Lower leg skin (tissue), 4 donors: ENCODE data around the gene TOX2. TPM values are rescaled to one million over a fixed set of nuclear protein-coding genes. Genes with fewer than 3 reads are reported as not detected.

Experiments used
- DNase-seq, 2 donors: peaks; one replicate each; pipeline ENCODE4 v3.0.0-alpha.2; 2019; ENCODE audit warnings: low spot score in 2 of 2
- H3K4me3 ChIP-seq: fragments of 200-600 bp; sonication (generic); 2 replicates; pipeline ENCODE4 v1.5.1; 2017; ENCODE audit warnings: mild to moderate bottlenecking, low read depth; ENCODE audit not compliant: poor library complexity, severe bottlenecking
- CTCF ChIP-seq, 3 donors: fragments of 450-650 bp; IDR thresholded peaks; one replicate each; pipeline ENCODE4 v1.5.1; 2016; ENCODE audit warnings: antibody characterized with exemption in 3 of 3, mild to moderate bottlenecking in 3 of 3, moderate library complexity in 2 of 3
- POLR2A ChIP-seq, 2 donors: fragments of 450-650 bp; IDR thresholded peaks; one replicate each; pipeline ENCODE4 v1.6.1; 2016 to 2017; ENCODE audit warnings: antibody characterized with exemption in 2 of 2, mild to moderate bottlenecking in 1 of 2, moderate library complexity in 1 of 2
- WGBS, 2 donors: methylation state at CpG; one replicate each; pipeline ENCODE4 v1.1.5; 2018; 5-methylcytosine and 5-hydroxymethylcytosine counted together
- intact Hi-C: fragments of 100-400 bp; cut with DNase I; formaldehyde crosslinking; loops from one replicate; pipeline ENCODE4 v1.15.0; 2023; ENCODE audit warnings: low total_unique reads
- total RNA-seq, 4 donors: library from RNA; depleted of rRNA; stranded (reverse); fragments of >200 nt; gene quantifications; one replicate each; pipeline ENCODE4 v1.1.0, GENCODE V29; 2016

TOX2 gene
- total RNA-seq, 4 donors from 2014 or later, result 1.8 to 5.2 (median 1.9) TPM

- TF ChIP-seq POLR2A (IDR thresholded peaks at IDR 0.05) (no peak), CTCF (IDR thresholded peaks at IDR 0.05) (no peak)
- intact Hi-C loops, result no loop called here
- DNase-seq, result peak in 1 of 2 donors; percentile 66
- 89 to 91% methylated on average over 23 of the region's 23 CpGs for WGBS, 2 donors
- H3K4me3 ChIP-seq, result no peak overlapping the region
Measured at GRCh38 chr20:44075191-44075949, 160.7 kb downstream of the TOX2 start.

- peak in 1 of 2 donors; percentile 53 for DNase-seq
- TF ChIP-seq POLR2A (IDR thresholded peaks at IDR 0.05), result no peak
- TF ChIP-seq CTCF (IDR thresholded peaks at IDR 0.05), result no peak
- intact Hi-C loops, result no loop called here
- 93 to 96% methylated on average over 5 of the region's 5 CpGs for WGBS, 2 donors
- no peak overlapping the region for H3K4me3 ChIP-seq
Measured at GRCh38 chr20:44075950-44076232, 161.2 kb downstream of the TOX2 start.

- intact Hi-C loops, result no loop called here
- no peak overlapping the region for H3K4me3 ChIP-seq
Measured at GRCh38 chr20:44079291-44079690, 164.6 kb downstream of the TOX2 start.

GRCh38 chr20:44080064-44080463 is 165.4 kb downstream of the TOX2 start:
- no peak for TF ChIP-seq POLR2A (IDR thresholded peaks at IDR 0.05)
- TF ChIP-seq CTCF (IDR thresholded peaks at IDR 0.05), result no peak
- DNase-seq, result peak in 1 of 2 donors; percentile 31
- no peak overlapping the region for H3K4me3 ChIP-seq
- WGBS, 2 donors, result 66 to 79% methylated on average over 10 of the region's 10 CpGs
- intact Hi-C loops, result loop anchor here (5.0 to 10.0 kb wide), 3 partner anchors 338 to 625 kb away; partner anchors contain the start of gene SRSF6

More at GRCh38 chr20:44079291-44079690, 164.6 kb downstream of the TOX2 start:
- WGBS, 2 donors, result 90 to 92% methylated on average over 10 of the region's 10 CpGs
- TF ChIP-seq POLR2A (IDR thresholded peaks at IDR 0.05) (no peak), CTCF (IDR thresholded peaks at IDR 0.05) (no peak)
- DNase-seq, result peak in 1 of 2 donors; percentile 21

GRCh38 chr20:44080646-44081267 is 166.1 kb downstream of the TOX2 start:
- TF ChIP-seq CTCF (IDR thresholded peaks at IDR 0.05), result peak in 1 of 3 donors; percentile 98
- no peak for TF ChIP-seq POLR2A (IDR thresholded peaks at IDR 0.05)
- 10 to 15% methylated on average over 8 of the region's 8 CpGs for WGBS, 2 donors
- H3K4me3 ChIP-seq, result no peak overlapping the region
- intact Hi-C loops, result loop anchor here (5.0 to 10.0 kb wide), 3 partner anchors 338 to 626 kb away; partner anchors contain the start of gene SRSF6
- peak; percentile 70 to 92 for DNase-seq
